HL-60 (cell line): ENCODE results near the gene NUDT14.

Source experiments
- GABPA ChIP-seq: IDR thresholded peaks from 2 replicates; pipeline ENCODE4 v1.6.1; 2012; ENCODE audit warnings: low read depth
- POLR2AphosphoS5 ChIP-seq: IDR thresholded peaks from 2 replicates; pipeline ENCODE4 v1.6.1; 2012; ENCODE audit warnings: low read depth
- TF ChIP-seq, protein P1 (sequence below): IDR thresholded peaks from one replicate; pipeline ENCODE4 v1.5.1; 2011; ENCODE audit warnings: low read length, control low read depth, inconsistent platforms; ENCODE audit not compliant: insufficient read depth
- TF ChIP-seq, protein P2 (sequence below): IDR thresholded peaks from 2 replicates; pipeline ENCODE4 v1.6.1; 2012; ENCODE audit warnings: low read depth; ENCODE audit not compliant: insufficient replicate concordance

DNA sequence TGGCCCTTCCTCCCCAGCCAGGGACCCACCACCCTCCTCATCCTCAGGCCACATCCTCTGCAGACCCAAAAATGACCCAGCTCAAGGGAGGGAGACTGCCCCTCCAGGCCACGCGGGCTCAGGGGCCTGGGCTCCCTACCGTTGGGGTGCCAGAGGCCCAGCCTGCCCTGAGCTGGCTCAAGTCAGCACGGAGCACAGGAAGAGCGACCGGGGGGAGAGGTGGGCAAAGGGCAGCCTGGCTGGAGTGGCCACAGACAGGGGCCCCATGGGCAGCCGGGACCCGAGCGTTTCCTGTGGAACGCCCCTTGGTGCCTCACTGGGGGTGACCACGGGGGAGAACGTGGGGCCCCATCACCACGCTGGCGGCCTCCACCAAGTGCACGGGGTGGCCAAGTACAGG lies 23.2 kb downstream of the NUDT14 start:
- TF ChIP-seq, protein P1, sequence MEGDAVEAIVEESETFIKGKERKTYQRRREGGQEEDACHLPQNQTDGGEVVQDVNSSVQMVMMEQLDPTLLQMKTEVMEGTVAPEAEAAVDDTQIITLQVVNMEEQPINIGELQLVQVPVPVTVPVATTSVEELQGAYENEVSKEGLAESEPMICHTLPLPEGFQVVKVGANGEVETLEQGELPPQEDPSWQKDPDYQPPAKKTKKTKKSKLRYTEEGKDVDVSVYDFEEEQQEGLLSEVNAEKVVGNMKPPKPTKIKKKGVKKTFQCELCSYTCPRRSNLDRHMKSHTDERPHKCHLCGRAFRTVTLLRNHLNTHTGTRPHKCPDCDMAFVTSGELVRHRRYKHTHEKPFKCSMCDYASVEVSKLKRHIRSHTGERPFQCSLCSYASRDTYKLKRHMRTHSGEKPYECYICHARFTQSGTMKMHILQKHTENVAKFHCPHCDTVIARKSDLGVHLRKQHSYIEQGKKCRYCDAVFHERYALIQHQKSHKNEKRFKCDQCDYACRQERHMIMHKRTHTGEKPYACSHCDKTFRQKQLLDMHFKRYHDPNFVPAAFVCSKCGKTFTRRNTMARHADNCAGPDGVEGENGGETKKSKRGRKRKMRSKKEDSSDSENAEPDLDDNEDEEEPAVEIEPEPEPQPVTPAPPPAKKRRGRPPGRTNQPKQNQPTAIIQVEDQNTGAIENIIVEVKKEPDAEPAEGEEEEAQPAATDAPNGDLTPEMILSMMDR: no peak
- TF ChIP-seq POLR2AphosphoS5 (no peak), GABPA (no peak)
- TF ChIP-seq, protein P2, sequence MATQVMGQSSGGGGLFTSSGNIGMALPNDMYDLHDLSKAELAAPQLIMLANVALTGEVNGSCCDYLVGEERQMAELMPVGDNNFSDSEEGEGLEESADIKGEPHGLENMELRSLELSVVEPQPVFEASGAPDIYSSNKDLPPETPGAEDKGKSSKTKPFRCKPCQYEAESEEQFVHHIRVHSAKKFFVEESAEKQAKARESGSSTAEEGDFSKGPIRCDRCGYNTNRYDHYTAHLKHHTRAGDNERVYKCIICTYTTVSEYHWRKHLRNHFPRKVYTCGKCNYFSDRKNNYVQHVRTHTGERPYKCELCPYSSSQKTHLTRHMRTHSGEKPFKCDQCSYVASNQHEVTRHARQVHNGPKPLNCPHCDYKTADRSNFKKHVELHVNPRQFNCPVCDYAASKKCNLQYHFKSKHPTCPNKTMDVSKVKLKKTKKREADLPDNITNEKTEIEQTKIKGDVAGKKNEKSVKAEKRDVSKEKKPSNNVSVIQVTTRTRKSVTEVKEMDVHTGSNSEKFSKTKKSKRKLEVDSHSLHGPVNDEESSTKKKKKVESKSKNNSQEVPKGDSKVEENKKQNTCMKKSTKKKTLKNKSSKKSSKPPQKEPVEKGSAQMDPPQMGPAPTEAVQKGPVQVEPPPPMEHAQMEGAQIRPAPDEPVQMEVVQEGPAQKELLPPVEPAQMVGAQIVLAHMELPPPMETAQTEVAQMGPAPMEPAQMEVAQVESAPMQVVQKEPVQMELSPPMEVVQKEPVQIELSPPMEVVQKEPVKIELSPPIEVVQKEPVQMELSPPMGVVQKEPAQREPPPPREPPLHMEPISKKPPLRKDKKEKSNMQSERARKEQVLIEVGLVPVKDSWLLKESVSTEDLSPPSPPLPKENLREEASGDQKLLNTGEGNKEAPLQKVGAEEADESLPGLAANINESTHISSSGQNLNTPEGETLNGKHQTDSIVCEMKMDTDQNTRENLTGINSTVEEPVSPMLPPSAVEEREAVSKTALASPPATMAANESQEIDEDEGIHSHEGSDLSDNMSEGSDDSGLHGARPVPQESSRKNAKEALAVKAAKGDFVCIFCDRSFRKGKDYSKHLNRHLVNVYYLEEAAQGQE: no peak
